B cell (primary cell): Measurements from ENCODE around the gene TRAPPC11. TPM values are rescaled to one million over a fixed set of nuclear protein-coding genes. Genes with fewer than 3 reads are reported as not detected.

ENCODE experiments used
- ATAC-seq: fragments of 200-7000 bp; cut with Tn5 transposase; one replicate; pipeline ENCODE4 v1.10.0; 2021; ENCODE audit warnings: low read depth, mild to moderate bottlenecking, moderate number of reproducible peaks, moderate library complexity
- CTCF ChIA-PET: fragments of 350-600 bp; sonication (Branson Sonifier 250); formaldehyde crosslinking; loops from one replicate; lab custom pipeline; 2021; ENCODE audit warnings: antibody characterized with exemption, inconsistent platforms; lab: Charles Lee
- POLR2A ChIA-PET: fragments of 350-600 bp; sonication (Branson Sonifier 250); formaldehyde crosslinking; loops from one replicate; lab custom pipeline; 2021; ENCODE audit warnings: antibody characterized with exemption; lab: Charles Lee
- DNase-seq: peaks from one replicate; pipeline ENCODE4 v3.0.0; 2013
- H2AFZ ChIP-seq: 2 replicates; pipeline ENCODE4 v1.6.1; 2012; ENCODE audit warnings: mild to moderate bottlenecking, low read depth, low read length; ENCODE audit not compliant: insufficient read depth, poor library complexity, severe bottlenecking
- H3K27ac ChIP-seq, 2 donors: 1 replicate in 1 of 2; 2 replicates in 1 of 2; pipeline ENCODE4 v1.5.1; 2012 to 2013; ENCODE audit warnings: low read length in 2 of 2, mild to moderate bottlenecking in 2 of 2, moderate library complexity in 1 of 2
- H3K27me3 ChIP-seq, 4 experiments: fragments of 200-600 bp in 1 of 4; sonication (generic) in 1 of 4; replicated peaks in 1 of 4; 1 replicate in 2 of 4; 2 replicates in 2 of 4; pipeline versions ENCODE4 v1.6.1 to v1.7.0; 2013 to 2016; ENCODE audit warnings: low read length in 3 of 4, mild to moderate bottlenecking in 2 of 4, mixed read lengths in 1 of 4, moderate library complexity in 1 of 4; ENCODE audit not compliant: insufficient read depth in 4 of 4, control insufficient read depth in 3 of 4; ENCODE audit errors: control extremely low read depth in 1 of 4
- H3K36me3 ChIP-seq, 2 experiments: replicated peaks in 1 of 2; 1 replicate in 1 of 2; 2 replicates in 1 of 2; pipeline versions ENCODE4 v1.6.1 to v1.7.1; 2013; ENCODE audit warnings: low read length in 1 of 2; ENCODE audit not compliant: insufficient read depth in 2 of 2, control insufficient read depth in 1 of 2; ENCODE audit errors: control extremely low read depth in 1 of 2, extremely low read depth in 1 of 2
- H3K4me1 ChIP-seq, 2 donors: fragments of 200-600 bp in 1 of 2; sonication (generic) in 1 of 2; 1 replicate in 1 of 2; 2 replicates in 1 of 2; pipeline versions ENCODE4 v1.5.1 to v1.6.1; 2013 to 2017; ENCODE audit warnings: low read length in 2 of 2; ENCODE audit not compliant: control insufficient read depth in 2 of 2, insufficient read depth in 2 of 2
- H3K4me2 ChIP-seq: replicated peaks from 2 replicates; pipeline ENCODE3; 2012; ENCODE audit warnings: mild to moderate bottlenecking, low read depth, low read length; ENCODE audit not compliant: poor library complexity, severe bottlenecking
- H3K4me3 ChIP-seq, 5 experiments: fragments of 200-600 bp in 1 of 5; sonication (generic) in 1 of 5; 1 replicate in 3 of 5; 2 replicates in 2 of 5; pipeline versions ENCODE4 v1.5.1 to v1.7.0; 2011 to 2016; ENCODE audit warnings: low read length in 4 of 5, mild to moderate bottlenecking in 4 of 5, low read depth in 2 of 5, control low read depth in 1 of 5, moderate library complexity in 1 of 5; ENCODE audit not compliant: insufficient read depth in 1 of 5; ENCODE audit errors: control extremely low read depth in 1 of 5, extremely low read depth in 1 of 5
- H3K79me2 ChIP-seq: fragments of 200-600 bp; sonication (generic); one replicate; pipeline ENCODE4 v1.6.0; 2016; ENCODE audit warnings: low read length; ENCODE audit not compliant: control insufficient read depth, insufficient read depth
- H3K9ac ChIP-seq: fragments of 200-600 bp; sonication (generic); 2 replicates; pipeline ENCODE4 v1.6.1; 2017; ENCODE audit warnings: mild to moderate bottlenecking, low read length, moderate library complexity
- H3K9me3 ChIP-seq, 3 donors: one replicate each; pipeline versions ENCODE4 v1.6.1 to v1.7.1; 2013; ENCODE audit warnings: low read length in 2 of 3; ENCODE audit not compliant: control insufficient read depth in 2 of 3, insufficient read depth in 1 of 3; ENCODE audit errors: control extremely low read depth in 1 of 3
- H4K20me1 ChIP-seq: 2 replicates; pipeline ENCODE4 v1.6.0; 2012; ENCODE audit warnings: mild to moderate bottlenecking, low read length; ENCODE audit not compliant: insufficient read depth, control insufficient read depth, poor library complexity, severe bottlenecking
- H3K27ac Mint-ChIP-seq: one replicate; pipeline ENCODE4 v1.8.0; 2021; ENCODE audit warnings: mixed read lengths
- H3K27me3 Mint-ChIP-seq: one replicate; pipeline ENCODE4 v1.8.0; 2021; ENCODE audit warnings: mixed read lengths
- H3K4me1 Mint-ChIP-seq: one replicate; pipeline ENCODE4 v1.8.0; 2021; ENCODE audit warnings: mixed read lengths
- H3K4me3 Mint-ChIP-seq: one replicate; pipeline ENCODE4 v1.8.0; 2021; ENCODE audit warnings: mixed read lengths
- H3K9me3 Mint-ChIP-seq: one replicate; pipeline ENCODE4 v1.8.0; 2022; ENCODE audit warnings: mixed read lengths; ENCODE audit not compliant: insufficient read depth
- EZH2 ChIP-seq: IDR thresholded peaks from 2 replicates; pipeline ENCODE4 v1.6.1; 2012; ENCODE audit warnings: borderline replicate concordance, low read depth, mild to moderate bottlenecking, moderate library complexity, low read length; ENCODE audit not compliant: insufficient read depth, poor library complexity, severe bottlenecking
- WGBS: methylation state at CpG from one replicate; pipeline ENCODE4 v1.1.5; 2013; ENCODE audit warnings: missing lambda C conversion rate; ENCODE audit not compliant: insufficient coverage; 5-methylcytosine and 5-hydroxymethylcytosine counted together
- intact Hi-C: fragments of 100-400 bp; cut with micrococcal nuclease; formaldehyde crosslinking; loops from one replicate; pipeline ENCODE4 v1.10.0; 2022
- polyA plus RNA-seq: library from polyadenylated mRNA; depleted of rRNA; stranded (reverse); fragments of >200 nt; gene quantifications from 2 replicates; pipeline ENCODE4 v1.2.3, GENCODE V29; 2012
- total RNA-seq, 2 donors: library from RNA; stranded (reverse); fragments of 120-200 nt in 1 of 2; gene quantifications; 1 replicate in 1 of 2; 2 replicates in 1 of 2; pipeline versions ENCODE4 v1.2.3 to v1.2.4, GENCODE V29; 2013 to 2022
- TF ChIP-seq, protein P1 (sequence below): fragments of 200-600 bp; IDR thresholded peaks from one replicate; pipeline ENCODE4 v1.8.0; 2022; ENCODE audit warnings: antibody characterized with exemption, mild to moderate bottlenecking

The TRAPPC11 gene
- total and polyA plus RNA-seq, 2 donors (not counting 1 experiment from before 2014, with no cell fraction given), result 23.5 to 53.8 TPM

DNA sequence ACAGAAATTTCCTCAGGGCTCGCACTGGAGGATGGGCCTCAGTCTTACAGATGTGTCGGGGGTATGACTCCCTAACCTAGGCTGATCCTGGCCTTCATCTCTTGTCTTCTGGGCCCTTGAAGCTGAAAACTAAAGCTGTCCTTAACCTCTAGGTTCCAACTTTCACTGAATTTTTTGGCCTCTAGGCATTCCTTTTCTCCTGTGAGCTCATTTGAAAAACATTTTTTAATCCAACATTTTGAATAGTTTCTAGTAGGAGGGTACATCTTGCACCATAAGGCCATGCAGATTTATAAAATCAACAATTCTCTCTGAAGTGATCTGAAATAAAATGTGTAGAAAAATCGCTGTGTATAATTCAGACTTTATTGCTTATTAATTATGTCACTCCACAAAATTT, 19.8 kb upstream of the TRAPPC11 start:
- CTCF ChIA-PET, result no interaction called here

DNA sequence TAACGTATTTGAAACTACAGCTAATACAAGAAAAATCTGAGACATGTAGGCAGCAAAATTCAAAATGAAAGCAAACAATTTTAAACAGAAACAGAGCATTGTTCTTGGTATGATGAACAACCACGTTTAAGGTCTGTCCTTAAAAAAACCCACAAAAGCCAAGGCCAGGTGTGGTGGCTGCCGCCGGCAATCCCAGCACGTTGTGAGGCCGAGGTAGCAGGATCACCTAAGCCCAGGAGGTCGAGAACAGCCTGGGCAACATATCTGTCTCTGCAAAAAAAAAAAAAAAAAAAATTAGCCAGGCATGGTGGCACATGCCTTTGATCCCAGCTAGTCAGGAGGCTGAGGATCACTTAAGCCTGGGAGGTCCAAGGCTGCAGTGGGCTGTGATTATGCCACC, 13.8 kb upstream of the TRAPPC11 start:
- intact Hi-C loops, result no loop called here
- Histone ChIP-seq H3K4me3 (no peak overlapping the region), H4K20me1 (no peaks in the 10 kb centered on the region), H3K4me2 (no peak overlapping the region), H3K27ac (no peak overlapping the region), H3K27me3 (no peaks in the 10 kb centered on the region), H2AFZ (no peak overlapping the region), H3K9ac (no peak overlapping the region), H3K36me3 (peaks cover 11 to 42% of the 10 kb centered on the region in 2 experiments), H3K79me2 (no peaks in the 10 kb centered on the region), H3K4me1 (no peaks in the 10 kb centered on the region), H3K9me3 (no peaks in the 10 kb centered on the region)
- ATAC-seq (no peak), DNase-seq (no peak)
- POLR2A ChIA-PET, result no interaction called here
- 98% methylated on average over 5 of the region's 7 CpGs for WGBS
- H3K4me3 Mint-ChIP-seq, result no peak overlapping the region
- no peak for TF ChIP-seq EZH2
- TF ChIP-seq, protein P1, sequence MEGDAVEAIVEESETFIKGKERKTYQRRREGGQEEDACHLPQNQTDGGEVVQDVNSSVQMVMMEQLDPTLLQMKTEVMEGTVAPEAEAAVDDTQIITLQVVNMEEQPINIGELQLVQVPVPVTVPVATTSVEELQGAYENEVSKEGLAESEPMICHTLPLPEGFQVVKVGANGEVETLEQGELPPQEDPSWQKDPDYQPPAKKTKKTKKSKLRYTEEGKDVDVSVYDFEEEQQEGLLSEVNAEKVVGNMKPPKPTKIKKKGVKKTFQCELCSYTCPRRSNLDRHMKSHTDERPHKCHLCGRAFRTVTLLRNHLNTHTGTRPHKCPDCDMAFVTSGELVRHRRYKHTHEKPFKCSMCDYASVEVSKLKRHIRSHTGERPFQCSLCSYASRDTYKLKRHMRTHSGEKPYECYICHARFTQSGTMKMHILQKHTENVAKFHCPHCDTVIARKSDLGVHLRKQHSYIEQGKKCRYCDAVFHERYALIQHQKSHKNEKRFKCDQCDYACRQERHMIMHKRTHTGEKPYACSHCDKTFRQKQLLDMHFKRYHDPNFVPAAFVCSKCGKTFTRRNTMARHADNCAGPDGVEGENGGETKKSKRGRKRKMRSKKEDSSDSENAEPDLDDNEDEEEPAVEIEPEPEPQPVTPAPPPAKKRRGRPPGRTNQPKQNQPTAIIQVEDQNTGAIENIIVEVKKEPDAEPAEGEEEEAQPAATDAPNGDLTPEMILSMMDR, result no peak
- H3K4me1 Mint-ChIP-seq, result no peaks in the 10 kb centered on the region
- CTCF ChIA-PET, result interaction anchor here (0.6 kb wide), 1 partner anchor 62 kb away, joined by 4 read pairs; no protein-coding TSS in a partner anchor
- H3K27ac Mint-ChIP-seq, result no peak overlapping the region
- no peaks in the 10 kb centered on the region for H3K27me3 Mint-ChIP-seq
- no peaks in the 10 kb centered on the region for H3K9me3 Mint-ChIP-seq

More for the DNA sequence above, 19.8 kb upstream of the TRAPPC11 start:
- H3K9me3 ChIP-seq, result no peaks in the 10 kb centered on the region
- no peaks in the 10 kb centered on the region for H3K27me3 ChIP-seq
- Mint-ChIP-seq H3K27ac (no peak overlapping the region), H3K4me3 (no peak overlapping the region), H3K4me1 (no peaks in the 10 kb centered on the region), H3K27me3 (no peaks in the 10 kb centered on the region), H3K9me3 (no peaks in the 10 kb centered on the region)
- no peak overlapping the region for H3K9ac ChIP-seq
- 100% methylated on average over 2 of the region's 3 CpGs for WGBS
- H4K20me1 ChIP-seq, result no peaks in the 10 kb centered on the region
- no peaks in the 10 kb centered on the region for H3K79me2 ChIP-seq
- H3K36me3 ChIP-seq, result peaks cover 5 to 7% of the 10 kb centered on the region in 2 experiments
- no peak for ATAC-seq
- TF ChIP-seq, protein P1, result no peak
- TF ChIP-seq EZH2, result no peak
- H3K4me2 ChIP-seq, result no peak overlapping the region
- DNase-seq, result no peak
- H3K27ac ChIP-seq, result no peak overlapping the region
- H3K4me1 ChIP-seq, result no peaks in the 10 kb centered on the region
- no peak overlapping the region for H2AFZ ChIP-seq
- no peak overlapping the region for H3K4me3 ChIP-seq
- intact Hi-C loops, result no loop called here
- POLR2A ChIA-PET, result no interaction called here
